Testis (tissue), 3 donors: Measurements from ENCODE around the gene PPM1A. TPM values are rescaled to one million over a fixed set of nuclear protein-coding genes. Genes with fewer than 3 reads are reported as not detected.
A peak's percentile ranks its signal among the peaks of the same experiment; 100 is the strongest.

Experiments used
- DNase-seq: peaks from one replicate; pipeline ENCODE4 v3.0.0-alpha.2; 2019
- H3K27ac ChIP-seq, 2 donors: fragments of 200-600 bp; sonication (generic); one replicate each; pipeline ENCODE4 v1.5.1; 2019
- H3K27me3 ChIP-seq: fragments of 200-600 bp; sonication (generic); one replicate; pipeline ENCODE4 v1.5.1; 2019
- H3K36me3 ChIP-seq: fragments of 200-600 bp; sonication (generic); one replicate; pipeline ENCODE4 v1.5.1; 2017; ENCODE audit warnings: low read depth; ENCODE audit errors: missing control alignments
- H3K4me1 ChIP-seq: fragments of 200-600 bp; sonication (generic); one replicate; pipeline ENCODE4 v1.5.1; 2019
- H3K4me3 ChIP-seq, 2 donors: fragments of 200-600 bp; sonication (generic); one replicate each; pipeline ENCODE4 v1.5.1; 2017 to 2019
- H3K9me3 ChIP-seq: fragments of 200-600 bp; sonication (generic); one replicate; pipeline ENCODE4 v1.5.1; 2017
- CTCF ChIP-seq, 3 experiments: fragments of 450-650 bp in 2 of 3; fragments of 200-600 bp in 1 of 3; sonication (generic) in 1 of 3; IDR thresholded peaks; one replicate each; pipeline ENCODE4 v1.5.1; 2016 to 2019; ENCODE audit warnings: antibody characterized with exemption in 3 of 3, mild to moderate bottlenecking in 2 of 3, moderate library complexity in 1 of 3
- POLR2A ChIP-seq: fragments of 450-650 bp; IDR thresholded peaks from one replicate; pipeline ENCODE4 v1.6.1; 2017; ENCODE audit warnings: antibody characterized with exemption, mild to moderate bottlenecking, moderate library complexity
- WGBS, 2 donors: methylation state at CpG; one replicate each; pipeline ENCODE4 v1.1.5; 2018; 5-methylcytosine and 5-hydroxymethylcytosine counted together
- intact Hi-C: fragments of 100-400 bp; cut with DNase I; formaldehyde crosslinking; loops from one replicate; pipeline ENCODE4 v1.15.1; 2023; ENCODE audit warnings: low total_unique reads
- polyA plus RNA-seq: library from polyadenylated mRNA; stranded (reverse); fragments of 350-450 nt; fragmentation: Illumina TruSeq; extraction: RNeasy Lipid Tissue Mini Kit (QIAGEN cat#74804); gene quantifications from one replicate; pipeline ENCODE4 v1.2.3, GENCODE V29; 2014; ENCODE audit warnings: low read depth, low replicate concordance; ENCODE audit not compliant: insufficient read depth
- total RNA-seq, 2 donors: library from RNA; depleted of rRNA; stranded (reverse); fragments of >200 nt; gene quantifications; one replicate each; pipeline ENCODE4 v1.2.3, GENCODE V29; 2016

The PPM1A gene
- total and polyA plus RNA-seq, 3 donors from 2014 or later, result 73.0 to 146 (median 91.1) TPM

- peak overlapping the region; percentile 94 to 100 for H3K27ac ChIP-seq
- no peaks in the 10 kb centered on the region for H3K9me3 ChIP-seq
- peak overlapping the region; percentile 81 to 96 for H3K4me3 ChIP-seq
- no peaks in the 10 kb centered on the region for H3K36me3 ChIP-seq
- no peak for TF ChIP-seq CTCF (IDR thresholded peaks at IDR 0.05)
- no peak for TF ChIP-seq POLR2A
- no peaks in the 10 kb centered on the region for H3K27me3 ChIP-seq
- intact Hi-C loops, result no loop called here
- 9 to 11% methylated on average over 9 of the region's 9 CpGs for WGBS, 2 donors
- H3K4me1 ChIP-seq, result peaks cover 6% of the 10 kb centered on the region
- DNase-seq, result peak; percentile 30
Observed at GRCh38 chr14:60250257-60251035, 1.4 kb downstream of the PPM1A start.

- H3K27me3 ChIP-seq, result no peaks in the 10 kb centered on the region
- no peaks in the 10 kb centered on the region for H3K36me3 ChIP-seq
- DNase-seq, result no peak
- 47 to 72% methylated on average over 1 of the region's 1 CpG for WGBS, 2 donors
- no peak overlapping the region for H3K4me3 ChIP-seq
- H3K4me1 ChIP-seq, result peaks cover 9% of the 10 kb centered on the region
- no peak overlapping the region for H3K27ac ChIP-seq
- TF ChIP-seq POLR2A, result no peak
- TF ChIP-seq CTCF (IDR thresholded peaks at IDR 0.05), result no peak
- intact Hi-C loops, result no loop called here
- H3K9me3 ChIP-seq, result no peaks in the 10 kb centered on the region
Observed at GRCh38 chr14:60251877-60252276, 2.9 kb downstream of the PPM1A start.

- no peaks in the 10 kb centered on the region for H3K36me3 ChIP-seq
- no peaks in the 10 kb centered on the region for H3K27me3 ChIP-seq
- TF ChIP-seq CTCF (IDR thresholded peaks at IDR 0.05), result no peak
- no peak for TF ChIP-seq POLR2A
- peaks cover 9% of the 10 kb centered on the region for H3K4me1 ChIP-seq
- WGBS, 2 donors, result 72 to 73% methylated on average over 2 of the region's 2 CpGs
- DNase-seq, result no peak
- H3K27ac ChIP-seq, result no peak overlapping the region
- no peaks in the 10 kb centered on the region for H3K9me3 ChIP-seq
- H3K4me3 ChIP-seq, result no peak overlapping the region
- intact Hi-C loops, result no loop called here
Observed at GRCh38 chr14:60252630-60253029, 3.6 kb downstream of the PPM1A start.

- WGBS, 2 donors, result 73 to 77% methylated on average over 3 of the region's 3 CpGs
- Histone ChIP-seq H3K27me3 (no peaks in the 10 kb centered on the region), H3K4me3 (no peak overlapping the region), H3K27ac (no peak overlapping the region), H3K36me3 (no peaks in the 10 kb centered on the region), H3K4me1 (peaks cover 9% of the 10 kb centered on the region), H3K9me3 (no peaks in the 10 kb centered on the region)
- no peak for DNase-seq
- TF ChIP-seq CTCF (IDR thresholded peaks at IDR 0.05) (no peak), POLR2A (no peak)
- intact Hi-C loops, result no loop called here
Observed at GRCh38 chr14:60253649-60254048, 4.6 kb downstream of the PPM1A start.

GRCh38 chr14:60254176-60254575, 5.2 kb downstream of the PPM1A start:
- no peak for TF ChIP-seq CTCF (IDR thresholded peaks at IDR 0.05)
- no peak for TF ChIP-seq POLR2A
- no peak overlapping the region for H3K27ac ChIP-seq
- H3K4me1 ChIP-seq, result peaks cover 9% of the 10 kb centered on the region
- intact Hi-C loops, result no loop called here
- no peak overlapping the region for H3K4me3 ChIP-seq
- H3K36me3 ChIP-seq, result no peaks in the 10 kb centered on the region
- no peaks in the 10 kb centered on the region for H3K27me3 ChIP-seq
- H3K9me3 ChIP-seq, result no peaks in the 10 kb centered on the region
- no peak for DNase-seq
- WGBS, 2 donors, result 32 to 59% methylated on average over 1 of the region's 1 CpG
